DND-41 (cell line): ENCODE results near the gene RNF213.

ENCODE experiments used
- CTCF ChIP-seq: IDR thresholded peaks from 2 replicates; pipeline ENCODE4 v1.5.1; 2012; ENCODE audit warnings: borderline replicate concordance, low read length, moderate library complexity, mild to moderate bottlenecking; ENCODE audit not compliant: poor library complexity, severe bottlenecking; ENCODE audit errors: extremely low read depth
- EZH2 ChIP-seq: IDR thresholded peaks from 3 replicates; pipeline ENCODE4 v1.6.1; 2012; ENCODE audit warnings: borderline replicate concordance, low read depth, mild to moderate bottlenecking, moderate library complexity, low read length, inconsistent platforms; ENCODE audit not compliant: severe bottlenecking

GRCh38 chr17:80262775-80263244 is 2.2 kb downstream of the RNF213 start:
- no peak for TF ChIP-seq CTCF
- TF ChIP-seq EZH2 = no peak
